ENCODE results near the gene CPSF6.
"Not testable (repeated sequence)": the region's sequence is repeated elsewhere in the genome, so short reads cannot be mapped to it uniquely, and the experiment has no call there.

DNA sequence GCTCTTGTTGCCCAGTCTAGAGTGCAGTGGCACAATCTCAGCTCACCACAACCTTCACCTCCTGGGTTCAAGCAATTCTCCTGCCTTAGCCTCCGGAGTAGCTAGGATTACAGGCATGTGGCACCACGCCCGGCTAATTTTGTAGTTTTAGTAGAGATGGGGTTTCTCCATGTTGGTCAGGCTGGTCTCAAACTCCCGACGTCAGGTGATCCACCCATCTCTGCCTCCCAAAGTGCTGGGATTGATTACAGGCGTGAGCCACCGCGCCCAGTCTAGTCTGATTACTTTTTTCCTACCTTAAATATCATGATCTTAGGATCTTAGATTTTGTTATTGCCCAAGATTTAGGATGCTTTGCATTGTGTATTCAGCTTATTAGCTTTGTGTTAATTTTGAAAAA lies 26.3 kb downstream of the CPSF6 start:
- TF ChIP-seq, protein P1, sequence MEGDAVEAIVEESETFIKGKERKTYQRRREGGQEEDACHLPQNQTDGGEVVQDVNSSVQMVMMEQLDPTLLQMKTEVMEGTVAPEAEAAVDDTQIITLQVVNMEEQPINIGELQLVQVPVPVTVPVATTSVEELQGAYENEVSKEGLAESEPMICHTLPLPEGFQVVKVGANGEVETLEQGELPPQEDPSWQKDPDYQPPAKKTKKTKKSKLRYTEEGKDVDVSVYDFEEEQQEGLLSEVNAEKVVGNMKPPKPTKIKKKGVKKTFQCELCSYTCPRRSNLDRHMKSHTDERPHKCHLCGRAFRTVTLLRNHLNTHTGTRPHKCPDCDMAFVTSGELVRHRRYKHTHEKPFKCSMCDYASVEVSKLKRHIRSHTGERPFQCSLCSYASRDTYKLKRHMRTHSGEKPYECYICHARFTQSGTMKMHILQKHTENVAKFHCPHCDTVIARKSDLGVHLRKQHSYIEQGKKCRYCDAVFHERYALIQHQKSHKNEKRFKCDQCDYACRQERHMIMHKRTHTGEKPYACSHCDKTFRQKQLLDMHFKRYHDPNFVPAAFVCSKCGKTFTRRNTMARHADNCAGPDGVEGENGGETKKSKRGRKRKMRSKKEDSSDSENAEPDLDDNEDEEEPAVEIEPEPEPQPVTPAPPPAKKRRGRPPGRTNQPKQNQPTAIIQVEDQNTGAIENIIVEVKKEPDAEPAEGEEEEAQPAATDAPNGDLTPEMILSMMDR (IDR thresholded peaks at IDR 0.05 in 4 of 5, conservative IDR thresholded peaks at IDR 0.05 in 1 of 5), result not testable (repeated sequence)
- TF ChIP-seq POLR2A (IDR thresholded peaks at IDR 0.05), result not testable (repeated sequence)

All from gastrocnemius medialis (tissue), 4 donors.